NB4 (cell line): Measurements from ENCODE around the gene CENATAC.

ENCODE experiments used
- DNase-seq: peaks from one replicate; pipeline ENCODE4 v3.0.0; 2010; ENCODE audit warnings: low read depth
- H3K4me3 ChIP-seq: one replicate; pipeline ENCODE4 v1.5.1; 2011; ENCODE audit warnings: mild to moderate bottlenecking, low read depth, low read length, moderate library complexity
- CTCF ChIP-seq: IDR thresholded peaks from one replicate; pipeline ENCODE4 v1.5.1; 2012; ENCODE audit warnings: low read depth, low read length
- MAX ChIP-seq: IDR thresholded peaks from 2 replicates; pipeline ENCODE4 v1.6.1; 2011; ENCODE audit warnings: low read depth, low read length
- MYC ChIP-seq: IDR thresholded peaks from 2 replicates; pipeline ENCODE4 v1.6.1; 2011; ENCODE audit warnings: low read depth, low read length
- POLR2A ChIP-seq: IDR thresholded peaks from 2 replicates; pipeline ENCODE4 v1.6.1; 2011; ENCODE audit warnings: mild to moderate bottlenecking; ENCODE audit not compliant: insufficient read length; ENCODE audit errors: extremely low read depth

Gene CENATAC

GRCh38 chr11:119025541-119025940, 27.6 kb downstream of the CENATAC start:
- TF ChIP-seq POLR2A = no peak
- no peak for TF ChIP-seq MYC
- TF ChIP-seq MAX = no peak
- no peak for TF ChIP-seq CTCF
- no peak overlapping the region for H3K4me3 ChIP-seq
- no peak for DNase-seq

GRCh38 chr11:119025978-119026766, 28.2 kb downstream of the CENATAC start:
- no peak overlapping the region for H3K4me3 ChIP-seq
- DNase-seq = no peak
- no peak for TF ChIP-seq MYC
- no peak for TF ChIP-seq MAX
- TF ChIP-seq CTCF = no peak
- TF ChIP-seq POLR2A = no peak

GRCh38 chr11:119026970-119027369, 29.0 kb downstream of the CENATAC start:
- TF ChIP-seq MAX (no peak), CTCF (no peak), MYC (no peak), POLR2A (no peak)
- no peak for DNase-seq
- H3K4me3 ChIP-seq = no peak overlapping the region

GRCh38 chr11:119027561-119028345, 29.8 kb downstream of the CENATAC start:
- TF ChIP-seq MYC = no peak
- no peak for DNase-seq
- no peak overlapping the region for H3K4me3 ChIP-seq

- DNase-seq = no peak
- H3K4me3 ChIP-seq = no peak overlapping the region
- TF ChIP-seq POLR2A = no peak
Observed at GRCh38 chr11:119028346-119029068, 30.6 kb downstream of the CENATAC start.

GRCh38 chr11:119029069-119029339, 31.1 kb downstream of the CENATAC start:
- H3K4me3 ChIP-seq = peak overlapping the region; percentile 21
- TF ChIP-seq MAX (no peak), CTCF (no peak), MYC (no peak), POLR2A (no peak)

More at GRCh38 chr11:119029069-119029339, 31.1 kb downstream of the CENATAC start:
- no peak for DNase-seq
